Osteoblast (primary cell): ENCODE data around the gene SLC15A1. TPM values are rescaled to one million over a fixed set of nuclear protein-coding genes. Genes with fewer than 3 reads are reported as not detected.

Experiments
- DNase-seq: peaks from one replicate; pipeline ENCODE4 v3.0.0; 2011; ENCODE audit warnings: low spot score, mixed read lengths; ENCODE audit not compliant: insufficient read length; ENCODE audit errors: missing footprints
- H2AFZ ChIP-seq: 2 replicates; pipeline ENCODE4 v1.6.0; 2011; ENCODE audit warnings: mild to moderate bottlenecking, low read length
- H3K27ac ChIP-seq: 2 replicates; pipeline ENCODE4 v1.5.1; 2011; ENCODE audit warnings: mild to moderate bottlenecking, low read depth, low read length, moderate library complexity
- H3K27me3 ChIP-seq: 2 replicates; pipeline ENCODE4 v1.6.0; 2012; ENCODE audit warnings: mild to moderate bottlenecking, control low read depth, inconsistent platforms, low read length, moderate library complexity; ENCODE audit not compliant: insufficient read depth
- H3K36me3 ChIP-seq: 2 replicates; pipeline ENCODE4 v1.5.1; 2011; ENCODE audit warnings: mild to moderate bottlenecking, low read length, control low read depth, moderate library complexity; ENCODE audit not compliant: insufficient read depth
- H3K4me1 ChIP-seq: 2 replicates; pipeline ENCODE4 v1.5.1; 2011; ENCODE audit warnings: mild to moderate bottlenecking, low read length, control low read depth, moderate library complexity; ENCODE audit not compliant: insufficient read depth
- H3K4me2 ChIP-seq: 2 replicates; pipeline ENCODE4 v1.6.0; 2011; ENCODE audit warnings: mild to moderate bottlenecking, low read length; ENCODE audit not compliant: insufficient read depth
- H3K4me3 ChIP-seq: fragments of 200-600 bp; sonication (generic); 3 replicates; pipeline ENCODE4 v1.5.1; 2012; ENCODE audit warnings: mild to moderate bottlenecking, low read length, inconsistent platforms; ENCODE audit not compliant: insufficient read depth
- H3K79me2 ChIP-seq: 2 replicates; pipeline ENCODE4 v1.6.0; 2012; ENCODE audit warnings: mild to moderate bottlenecking, low read length, control low read depth, inconsistent platforms; ENCODE audit not compliant: insufficient read depth
- H3K9me3 ChIP-seq: 2 replicates; pipeline ENCODE4 v1.5.1; 2011; ENCODE audit warnings: low read depth, low read length, control low read depth
- H4K20me1 ChIP-seq: 2 replicates; pipeline ENCODE4 v1.6.0; 2012; ENCODE audit warnings: mild to moderate bottlenecking, low read length, control low read depth; ENCODE audit not compliant: insufficient read depth
- total RNA-seq: library from RNA; depleted of rRNA; stranded (reverse); fragments of >200 nt; gene quantifications from 2 replicates; pipeline ENCODE4 v1.2.3, GENCODE V29; 2012
- TF ChIP-seq, protein P1 (sequence below): IDR thresholded peaks from 2 replicates; pipeline ENCODE4 v1.5.1; 2011; ENCODE audit warnings: mild to moderate bottlenecking, low read depth, low read length, moderate library complexity; ENCODE audit errors: extremely low read depth

SLC15A1 gene
- total RNA-seq, 1 donor, result not detected

DNA sequence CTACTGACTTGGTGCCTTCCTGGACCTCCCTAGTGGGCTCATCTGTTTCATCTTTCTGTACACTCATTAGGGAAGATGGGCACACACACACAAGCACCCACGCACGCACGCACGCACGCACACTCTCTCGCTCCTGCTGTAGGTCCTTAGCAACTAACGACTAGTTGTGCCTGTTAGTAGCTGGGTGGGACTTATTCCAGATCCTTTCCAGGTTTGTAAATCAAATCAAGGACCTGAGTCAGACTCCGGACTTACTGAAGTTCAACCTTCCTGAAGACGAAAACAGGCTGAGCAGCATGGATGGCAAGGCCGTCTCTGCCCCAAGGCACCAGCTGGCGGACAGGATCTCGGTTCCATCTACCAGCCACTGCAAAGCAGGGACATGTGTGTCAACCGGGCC, 76.2 kb downstream of the SLC15A1 start:
- H3K27ac ChIP-seq, result no peak overlapping the region
- no peak for DNase-seq
- H2AFZ ChIP-seq, result no peak overlapping the region
- H3K4me1 ChIP-seq, result peaks cover 20% of the 10 kb centered on the region
- no peaks in the 10 kb centered on the region for H3K36me3 ChIP-seq
- no peaks in the 10 kb centered on the region for H4K20me1 ChIP-seq
- no peak overlapping the region for H3K4me2 ChIP-seq
- no peak overlapping the region for H3K4me3 ChIP-seq
- TF ChIP-seq, protein P1, sequence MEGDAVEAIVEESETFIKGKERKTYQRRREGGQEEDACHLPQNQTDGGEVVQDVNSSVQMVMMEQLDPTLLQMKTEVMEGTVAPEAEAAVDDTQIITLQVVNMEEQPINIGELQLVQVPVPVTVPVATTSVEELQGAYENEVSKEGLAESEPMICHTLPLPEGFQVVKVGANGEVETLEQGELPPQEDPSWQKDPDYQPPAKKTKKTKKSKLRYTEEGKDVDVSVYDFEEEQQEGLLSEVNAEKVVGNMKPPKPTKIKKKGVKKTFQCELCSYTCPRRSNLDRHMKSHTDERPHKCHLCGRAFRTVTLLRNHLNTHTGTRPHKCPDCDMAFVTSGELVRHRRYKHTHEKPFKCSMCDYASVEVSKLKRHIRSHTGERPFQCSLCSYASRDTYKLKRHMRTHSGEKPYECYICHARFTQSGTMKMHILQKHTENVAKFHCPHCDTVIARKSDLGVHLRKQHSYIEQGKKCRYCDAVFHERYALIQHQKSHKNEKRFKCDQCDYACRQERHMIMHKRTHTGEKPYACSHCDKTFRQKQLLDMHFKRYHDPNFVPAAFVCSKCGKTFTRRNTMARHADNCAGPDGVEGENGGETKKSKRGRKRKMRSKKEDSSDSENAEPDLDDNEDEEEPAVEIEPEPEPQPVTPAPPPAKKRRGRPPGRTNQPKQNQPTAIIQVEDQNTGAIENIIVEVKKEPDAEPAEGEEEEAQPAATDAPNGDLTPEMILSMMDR, result no peak
- H3K27me3 ChIP-seq, result no peaks in the 10 kb centered on the region
- no peaks in the 10 kb centered on the region for H3K79me2 ChIP-seq
- H3K9me3 ChIP-seq, result no peaks in the 10 kb centered on the region

GRCh38 chr13:98675837-98676236, 76.6 kb downstream of the SLC15A1 start:
- Histone ChIP-seq H3K4me3 (no peak overlapping the region), H3K79me2 (no peaks in the 10 kb centered on the region), H3K9me3 (no peaks in the 10 kb centered on the region), H4K20me1 (no peaks in the 10 kb centered on the region), H3K27me3 (no peaks in the 10 kb centered on the region), H3K4me2 (no peak overlapping the region), H3K36me3 (no peaks in the 10 kb centered on the region), H3K4me1 (peaks cover 20% of the 10 kb centered on the region), H2AFZ (no peak overlapping the region), H3K27ac (no peak overlapping the region)
- TF ChIP-seq, protein P1, result no peak
- no peak for DNase-seq

DNA sequence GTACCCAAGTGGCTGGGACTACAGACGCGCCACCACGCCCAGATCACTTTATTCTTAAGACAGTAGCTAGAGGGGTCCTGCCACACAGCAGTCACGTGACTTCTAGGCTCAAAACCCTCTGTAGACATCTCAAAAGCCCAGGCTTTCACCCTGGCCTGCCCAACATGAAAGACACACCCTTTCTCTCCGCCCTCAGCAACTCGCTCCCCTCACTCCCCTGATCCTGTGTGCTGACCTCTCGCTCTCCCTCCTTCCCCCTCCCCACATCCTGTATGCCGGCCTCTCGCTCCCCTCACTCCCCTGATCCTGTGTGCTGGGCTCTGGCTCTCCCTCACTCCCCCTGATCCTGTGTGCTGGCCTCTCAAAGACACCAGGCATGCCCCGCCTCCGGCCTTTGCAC, 77.4 kb downstream of the SLC15A1 start:
- Histone ChIP-seq H3K79me2 (no peaks in the 10 kb centered on the region), H3K27ac (no peak overlapping the region), H3K9me3 (no peaks in the 10 kb centered on the region), H3K4me2 (no peak overlapping the region), H2AFZ (no peak overlapping the region), H3K36me3 (no peaks in the 10 kb centered on the region), H4K20me1 (no peaks in the 10 kb centered on the region), H3K4me3 (no peak overlapping the region), H3K4me1 (peaks cover 20% of the 10 kb centered on the region), H3K27me3 (peaks cover under 1% of the 10 kb centered on the region)
- DNase-seq, result no peak
- TF ChIP-seq, protein P1, result no peak

GRCh38 chr13:98672947-98673613, 79.4 kb downstream of the SLC15A1 start:
- no peaks in the 10 kb centered on the region for H3K9me3 ChIP-seq
- TF ChIP-seq, protein P1, result peak; percentile 93
- peaks cover 15% of the 10 kb centered on the region for H3K27me3 ChIP-seq
- no peaks in the 10 kb centered on the region for H4K20me1 ChIP-seq
- H3K4me3 ChIP-seq, result peak overlapping the region; percentile 41
- DNase-seq, result peak; percentile 89
- peak overlapping the region; percentile 24 for H3K27ac ChIP-seq
- H3K36me3 ChIP-seq, result no peaks in the 10 kb centered on the region
- peak overlapping the region; percentile 88 for H2AFZ ChIP-seq
- H3K4me1 ChIP-seq, result peaks cover 19% of the 10 kb centered on the region
- no peaks in the 10 kb centered on the region for H3K79me2 ChIP-seq
- peak overlapping the region; percentile 78 for H3K4me2 ChIP-seq
